ENCODE measurements around the gene PTCSC3. TPM values are rescaled to one million over a fixed set of nuclear protein-coding genes. Genes with fewer than 3 reads are reported as not detected.

Gene PTCSC3
- total and polyA plus RNA-seq, 2 experiments from 2014 or later: not detected

Other genes with a start within 250 kb of the PTCSC3 start
- 24.4 TPM in 2 replicates for gene MBIP, start 143.9 kb upstream of the PTCSC3 start, total RNA-seq (2014; rRNA removed; shearing (Covaris generic))
- 44.4 and 49.7 TPM in 2 replicates for gene MBIP, start 143.9 kb upstream of the PTCSC3 start, polyA plus RNA-seq (2016; fragmentation: Nextera tagmentation; extraction: Ambion mirVana)